IMR-90 (cell line): ENCODE data around the gene RNF227. TPM values are rescaled to one million over a fixed set of nuclear protein-coding genes. Genes with fewer than 3 reads are reported as not detected.

Experiments
- ATAC-seq: fragments of 200-7000 bp; cut with Tn5 transposase; 2 replicates; pipeline ENCODE4 v1.9.1; 2020; ENCODE audit warnings: low read depth, mild to moderate bottlenecking, moderate library complexity
- BruUV-seq: library from RNA; stranded (reverse); fragments of 400-500 nt; replicated peaks from 2 replicates; lab custom pipeline; 2021; lab: Mats Ljungman, UMichigan
- CTCF ChIA-PET: fragments of 300-600 bp; formaldehyde crosslinking; extraction: SDS; loops from one replicate; lab custom pipeline; 2021; ENCODE audit warnings: antibody characterized with exemption; lab: Yijun Ruan, JAX
- POLR2A ChIA-PET: fragments of 300-600 bp; sonication (Branson Sonifier 250); formaldehyde crosslinking; loops from one replicate; lab custom pipeline; 2022; ENCODE audit warnings: antibody characterized with exemption; ENCODE audit not compliant: unreplicated experiment; lab: Charles Lee
- DNase-seq: peaks from one replicate; pipeline ENCODE4 v3.0.0; 2013
- H2AFZ ChIP-seq: replicated peaks from 2 replicates; pipeline ENCODE3; 2013; ENCODE audit warnings: low read length, mild to moderate bottlenecking; ENCODE audit not compliant: poor library complexity
- H2AK5ac ChIP-seq: 2 replicates; pipeline ENCODE4 v1.6.1; 2013; ENCODE audit warnings: low read depth, low read length, inconsistent platforms
- H2AK9ac ChIP-seq: replicated peaks from 2 replicates; pipeline ENCODE3; 2013; ENCODE audit warnings: mild to moderate bottlenecking, low read depth, low read length, moderate library complexity; ENCODE audit not compliant: poor library complexity
- H2BK120ac ChIP-seq: 2 replicates; pipeline ENCODE4 v1.6.1; 2013; ENCODE audit warnings: low read depth, low read length, inconsistent platforms
- H2BK15ac ChIP-seq: 3 replicates; pipeline ENCODE4 v1.6.1; 2013; ENCODE audit warnings: low read depth, low read length, inconsistent platforms
- H2BK20ac ChIP-seq: 2 replicates; pipeline ENCODE4 v1.6.1; 2013; ENCODE audit warnings: low read depth, mild to moderate bottlenecking, inconsistent platforms, low read length, moderate library complexity
- H2BK5ac ChIP-seq: 2 replicates; pipeline ENCODE4 v1.6.1; 2013; ENCODE audit warnings: mild to moderate bottlenecking, low read depth, low read length, inconsistent platforms; ENCODE audit not compliant: poor library complexity, severe bottlenecking
- H3K14ac ChIP-seq: replicated peaks from 2 replicates; pipeline ENCODE4 v1.6.1; 2013; ENCODE audit warnings: low read depth, low read length, inconsistent platforms
- H3K18ac ChIP-seq: 2 replicates; pipeline ENCODE4 v1.6.1; 2013; ENCODE audit warnings: low read depth, low read length, control low read depth
- H3K23ac ChIP-seq: 2 replicates; pipeline ENCODE4 v1.6.1; 2013; ENCODE audit warnings: low read depth, low read length, inconsistent platforms
- H3K27ac ChIP-seq: 2 replicates; pipeline ENCODE4 v1.5.1; 2013; ENCODE audit warnings: mild to moderate bottlenecking, control low read depth, low read length; ENCODE audit not compliant: insufficient read depth
- H3K27me3 ChIP-seq: 2 replicates; pipeline ENCODE4 v1.6.1; 2013; ENCODE audit warnings: low read length; ENCODE audit not compliant: control insufficient read depth, insufficient read depth
- H3K36me3 ChIP-seq: 2 replicates; pipeline ENCODE4 v1.6.1; 2013; ENCODE audit warnings: low read length, mixed read lengths; ENCODE audit not compliant: control insufficient read depth, insufficient read depth
- H3K4ac ChIP-seq: 2 replicates; pipeline ENCODE4 v1.6.1; 2013; ENCODE audit warnings: low read depth, low read length, inconsistent platforms
- H3K4me1 ChIP-seq: 2 replicates; pipeline ENCODE4 v1.6.1; 2013; ENCODE audit warnings: low read length, mixed read lengths; ENCODE audit not compliant: control insufficient read depth, insufficient read depth
- H3K4me2 ChIP-seq: 2 replicates; pipeline ENCODE4 v1.6.1; 2013; ENCODE audit warnings: low read depth, mild to moderate bottlenecking, control low read depth, low read length, moderate library complexity
- H3K4me3 ChIP-seq: 2 replicates; pipeline ENCODE4 v1.5.1; 2013; ENCODE audit warnings: low read depth, mild to moderate bottlenecking, control low read depth, low read length, moderate library complexity; ENCODE audit not compliant: insufficient read depth
- H3K56ac ChIP-seq: 2 replicates; pipeline ENCODE4 v1.6.1; 2013; ENCODE audit warnings: low read length, inconsistent platforms; ENCODE audit not compliant: insufficient read depth; ENCODE audit errors: extremely low read depth
- H3K79me1 ChIP-seq, 2 experiments: 2 replicates each; pipeline ENCODE4 v1.6.1; 2013; ENCODE audit warnings: low read length in 2 of 2, inconsistent platforms in 1 of 2, low read depth in 1 of 2
- H3K9ac ChIP-seq: 2 replicates; pipeline ENCODE4 v1.6.1; 2013; ENCODE audit warnings: low read depth, low read length, control low read depth
- H3K9me1 ChIP-seq: 2 replicates; pipeline ENCODE4 v1.6.1; 2013; ENCODE audit warnings: low read length, inconsistent platforms; ENCODE audit not compliant: insufficient read depth
- H3K9me3 ChIP-seq: 2 replicates; pipeline ENCODE4 v1.6.1; 2013; ENCODE audit warnings: low read length; ENCODE audit not compliant: control insufficient read depth, insufficient read depth
- H4K20me1 ChIP-seq: 2 replicates; pipeline ENCODE4 v1.6.1; 2013; ENCODE audit warnings: low read length, inconsistent platforms; ENCODE audit not compliant: insufficient read depth
- H4K5ac ChIP-seq: 2 replicates; pipeline ENCODE4 v1.6.1; 2013; ENCODE audit warnings: mild to moderate bottlenecking, low read depth, low read length, control low read depth
- H4K8ac ChIP-seq, 2 experiments: 2 replicates each; pipeline ENCODE4 v1.6.1; 2013; ENCODE audit warnings: low read depth in 2 of 2, low read length in 2 of 2, control low read depth in 1 of 2, inconsistent platforms in 1 of 2
- H4K91ac ChIP-seq: 2 replicates; pipeline ENCODE4 v1.6.1; 2013; ENCODE audit warnings: low read depth, low read length, inconsistent platforms; ENCODE audit not compliant: insufficient read depth
- BHLHE40 ChIP-seq: fragments of 150-350 bp; IDR thresholded peaks from 2 replicates; pipeline ENCODE4 v1.6.1; 2016; ENCODE audit warnings: mild to moderate bottlenecking, low read depth, low read length
- CEBPB ChIP-seq: IDR thresholded peaks from 2 replicates; pipeline ENCODE4 v1.6.1; 2012; ENCODE audit warnings: low read depth, low read length, improper control_type of control experiment
- CHD1 ChIP-seq: IDR thresholded peaks from 2 replicates; pipeline ENCODE4 v1.6.1; 2012; ENCODE audit warnings: low read depth, low read length, improper control_type of control experiment
- FOS ChIP-seq: fragments of 150-350 bp; IDR thresholded peaks from 2 replicates; pipeline ENCODE4 v1.6.1; 2016; ENCODE audit warnings: low read depth, low read length
- MAFK ChIP-seq: IDR thresholded peaks from 2 replicates; pipeline ENCODE4 v1.6.1; 2012; ENCODE audit warnings: low read depth, low read length, improper control_type of control experiment
- MAZ ChIP-seq: IDR thresholded peaks from 2 replicates; pipeline ENCODE4 v1.6.1; 2012; ENCODE audit warnings: low read depth, mild to moderate bottlenecking, low read length, improper control_type of control experiment, moderate library complexity, borderline replicate concordance
- MXI1 ChIP-seq: IDR thresholded peaks from 2 replicates; pipeline ENCODE4 v1.6.1; 2012; ENCODE audit warnings: low read depth, mild to moderate bottlenecking, low read length, moderate library complexity, borderline replicate concordance
- NFE2L2 ChIP-seq: fragments of 150-350 bp; IDR thresholded peaks from 2 replicates; pipeline ENCODE4 v1.6.1; 2016; ENCODE audit warnings: low read depth, mild to moderate bottlenecking, low read length
- POLR2A ChIP-seq: IDR thresholded peaks from 2 replicates; pipeline ENCODE4 v1.6.1; 2012; ENCODE audit warnings: mild to moderate bottlenecking, low read depth, low read length
- RAD21 ChIP-seq: IDR thresholded peaks from 2 replicates; pipeline ENCODE4 v1.6.1; 2012; ENCODE audit warnings: low read length, improper control_type of control experiment
- RCOR1 ChIP-seq: IDR thresholded peaks from 2 replicates; pipeline ENCODE4 v1.6.1; 2012; ENCODE audit warnings: mild to moderate bottlenecking, low read length, improper control_type of control experiment; ENCODE audit not compliant: insufficient replicate concordance
- RFX5 ChIP-seq: IDR thresholded peaks from 2 replicates; pipeline ENCODE4 v1.8.0; 2012; ENCODE audit warnings: low read depth, mild to moderate bottlenecking, low read length, moderate library complexity
- SMC3 ChIP-seq: fragments of 150-350 bp; IDR thresholded peaks from 2 replicates; pipeline ENCODE4 v1.6.1; 2016; ENCODE audit warnings: low read depth, mild to moderate bottlenecking, antibody characterized with exemption, low read length, moderate library complexity
- dilution Hi-C: fragments of 300-500 bp; cut with HindIII; formaldehyde crosslinking; loops from one replicate; pipeline ENCODE4 v1.14.3; 2018; ENCODE audit warnings: low sequenced_read_pairs; ENCODE audit not compliant: unreplicated experiment
- in situ Hi-C: fragments of 300-500 bp; cut with MboI; formaldehyde crosslinking; loops from 3 replicates; pipeline ENCODE4 v1.14.3; 2019; ENCODE audit warnings: low sequenced_read_pairs, inconsistent platforms, mixed read lengths
- intact Hi-C: fragments of 100-400 bp; cut with micrococcal nuclease; formaldehyde crosslinking; loops from 2 replicates; pipeline ENCODE4 v1.10.0; 2022
- polyA plus RNA-seq, 3 experiments: library from polyadenylated mRNA; depleted of rRNA; stranded (reverse); fragments of >200 nt; gene quantifications; 2 replicates each; pipeline ENCODE4 v1.2.3, GENCODE V29; 2012; ENCODE audit warnings: low replicate concordance in 1 of 3
- total RNA-seq: library from RNA; depleted of rRNA; stranded (reverse); fragments of >200 nt; gene quantifications from 2 replicates; pipeline ENCODE4 v1.2.3, GENCODE V29; 2012
- TF ChIP-seq, protein P1 (sequence below): fragments of 150-350 bp; IDR thresholded peaks from 2 replicates; pipeline ENCODE4 v1.6.1; 2016; ENCODE audit warnings: low read depth, mild to moderate bottlenecking, low read length, moderate library complexity, borderline replicate concordance
- TF ChIP-seq, protein P2 (sequence below): fragments of 150-350 bp; IDR thresholded peaks from 2 replicates; pipeline ENCODE4 v1.6.1; 2017; ENCODE audit warnings: mild to moderate bottlenecking, antibody characterized with exemption, low read length, low read depth
- TF ChIP-seq, protein P3 (sequence below): conservative IDR thresholded peaks from 2 replicates; pipeline ENCODE4 v1.5.1; 2012; ENCODE audit warnings: mild to moderate bottlenecking, low read depth, low read length, improper control_type of control experiment

Gene RNF227
- total and polyA plus RNA-seq, 2 of the 4 experiments (the other 2 are of a cell fraction), result 1.3 to 3.1 TPM

DNA sequence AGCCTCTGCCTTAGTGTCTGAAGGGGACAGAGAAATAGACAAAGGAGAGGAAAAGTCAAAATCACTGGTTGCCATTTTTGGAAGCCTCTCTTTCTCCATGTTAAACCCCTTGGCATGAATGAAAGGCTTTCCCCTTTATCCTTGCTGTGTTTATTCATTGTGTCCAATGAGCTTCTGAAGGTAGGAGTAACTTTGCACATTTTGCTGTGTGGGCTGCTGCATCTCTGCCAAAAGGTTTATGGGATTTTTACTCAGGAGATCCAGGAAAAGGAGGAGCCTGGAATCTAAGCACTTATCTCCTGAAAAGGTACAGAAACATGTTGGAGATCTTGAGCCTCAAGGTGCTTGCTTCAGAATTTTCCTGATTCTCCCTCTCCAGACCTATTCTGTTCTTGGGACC lies 19.8 kb upstream of the RNF227 start:
- no peaks in the 10 kb centered on the region; the same call in 1 of the 2 replicates for H4K20me1 ChIP-seq
- in situ Hi-C loops (no loop called here), intact Hi-C loops (no loop called here), dilution Hi-C loops (no loop called here)
- H3K4me3 ChIP-seq, result no peak overlapping the region
- H2BK120ac ChIP-seq, result no peak overlapping the region
- no peak overlapping the region for H3K4me2 ChIP-seq
- no peak overlapping the region for H2BK20ac ChIP-seq
- H3K9me3 ChIP-seq, result no peaks in the 10 kb centered on the region
- no TSS peak for BruUV-seq
- H3K14ac ChIP-seq, result no peak overlapping the region
- CTCF ChIA-PET, result no interaction called here
- H2BK15ac ChIP-seq, result no peak overlapping the region
- H2AK9ac ChIP-seq, result no peak overlapping the region
- no peak overlapping the region for H3K4ac ChIP-seq
- no peak overlapping the region for H3K9ac ChIP-seq
- H3K56ac ChIP-seq, result no peak overlapping the region
- H3K27me3 ChIP-seq, result no peaks in the 10 kb centered on the region
- DNase-seq (no peak), ATAC-seq (no peak)
- peaks cover 27% of the 10 kb centered on the region for H3K36me3 ChIP-seq
- peaks cover 2% of the 10 kb centered on the region for H3K9me1 ChIP-seq
- no peak overlapping the region for H4K8ac ChIP-seq
- peaks cover 38 to 60% of the 10 kb centered on the region in 2 experiments for H3K79me1 ChIP-seq
- H3K23ac ChIP-seq, result no peak overlapping the region
- no peak overlapping the region for H3K18ac ChIP-seq
- no peak overlapping the region for H3K27ac ChIP-seq
- no peak overlapping the region for H2AFZ ChIP-seq
- no peak for TF ChIP-seq MXI1
- no peak for TF ChIP-seq POLR2A
- TF ChIP-seq RAD21, result no peak
- TF ChIP-seq, protein P1, sequence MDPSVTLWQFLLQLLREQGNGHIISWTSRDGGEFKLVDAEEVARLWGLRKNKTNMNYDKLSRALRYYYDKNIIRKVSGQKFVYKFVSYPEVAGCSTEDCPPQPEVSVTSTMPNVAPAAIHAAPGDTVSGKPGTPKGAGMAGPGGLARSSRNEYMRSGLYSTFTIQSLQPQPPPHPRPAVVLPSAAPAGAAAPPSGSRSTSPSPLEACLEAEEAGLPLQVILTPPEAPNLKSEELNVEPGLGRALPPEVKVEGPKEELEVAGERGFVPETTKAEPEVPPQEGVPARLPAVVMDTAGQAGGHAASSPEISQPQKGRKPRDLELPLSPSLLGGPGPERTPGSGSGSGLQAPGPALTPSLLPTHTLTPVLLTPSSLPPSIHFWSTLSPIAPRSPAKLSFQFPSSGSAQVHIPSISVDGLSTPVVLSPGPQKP, result no peak
- no peak for TF ChIP-seq RFX5
- TF ChIP-seq MAFK, result no peak
- TF ChIP-seq MAZ, result no peak
- TF ChIP-seq, protein P2, sequence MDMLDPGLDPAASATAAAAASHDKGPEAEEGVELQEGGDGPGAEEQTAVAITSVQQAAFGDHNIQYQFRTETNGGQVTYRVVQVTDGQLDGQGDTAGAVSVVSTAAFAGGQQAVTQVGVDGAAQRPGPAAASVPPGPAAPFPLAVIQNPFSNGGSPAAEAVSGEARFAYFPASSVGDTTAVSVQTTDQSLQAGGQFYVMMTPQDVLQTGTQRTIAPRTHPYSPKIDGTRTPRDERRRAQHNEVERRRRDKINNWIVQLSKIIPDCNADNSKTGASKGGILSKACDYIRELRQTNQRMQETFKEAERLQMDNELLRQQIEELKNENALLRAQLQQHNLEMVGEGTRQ, result no peak
- TF ChIP-seq SMC3, result no peak
- no peak for TF ChIP-seq BHLHE40
- no peak for TF ChIP-seq RCOR1
- TF ChIP-seq CHD1, result no peak
- no peak for TF ChIP-seq NFE2L2
- TF ChIP-seq FOS, result no peak
- TF ChIP-seq, protein P3, sequence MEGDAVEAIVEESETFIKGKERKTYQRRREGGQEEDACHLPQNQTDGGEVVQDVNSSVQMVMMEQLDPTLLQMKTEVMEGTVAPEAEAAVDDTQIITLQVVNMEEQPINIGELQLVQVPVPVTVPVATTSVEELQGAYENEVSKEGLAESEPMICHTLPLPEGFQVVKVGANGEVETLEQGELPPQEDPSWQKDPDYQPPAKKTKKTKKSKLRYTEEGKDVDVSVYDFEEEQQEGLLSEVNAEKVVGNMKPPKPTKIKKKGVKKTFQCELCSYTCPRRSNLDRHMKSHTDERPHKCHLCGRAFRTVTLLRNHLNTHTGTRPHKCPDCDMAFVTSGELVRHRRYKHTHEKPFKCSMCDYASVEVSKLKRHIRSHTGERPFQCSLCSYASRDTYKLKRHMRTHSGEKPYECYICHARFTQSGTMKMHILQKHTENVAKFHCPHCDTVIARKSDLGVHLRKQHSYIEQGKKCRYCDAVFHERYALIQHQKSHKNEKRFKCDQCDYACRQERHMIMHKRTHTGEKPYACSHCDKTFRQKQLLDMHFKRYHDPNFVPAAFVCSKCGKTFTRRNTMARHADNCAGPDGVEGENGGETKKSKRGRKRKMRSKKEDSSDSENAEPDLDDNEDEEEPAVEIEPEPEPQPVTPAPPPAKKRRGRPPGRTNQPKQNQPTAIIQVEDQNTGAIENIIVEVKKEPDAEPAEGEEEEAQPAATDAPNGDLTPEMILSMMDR, result no peak
- no peak for TF ChIP-seq CEBPB
- peaks cover 4% of the 10 kb centered on the region; the same call in 1 of the 2 replicates for H3K4me1 ChIP-seq
- H4K5ac ChIP-seq, result no peak overlapping the region
- H4K91ac ChIP-seq, result no peak overlapping the region
- POLR2A ChIA-PET, result no interaction called here
- no peak overlapping the region for H2BK5ac ChIP-seq
- no peak overlapping the region for H2AK5ac ChIP-seq
